Midbrain (tissue), 1 donor: ENCODE measurements around the gene SNRPA.
"Not testable (repeated sequence)": the region's sequence is repeated elsewhere in the genome, so short reads cannot be mapped to it uniquely, and the experiment has no call there.

Experiments
- DNase-seq: peaks from one replicate; lab custom pipeline; 2025; lab: John Stamatoyannopoulos, UW

Gene SNRPA

DNA sequence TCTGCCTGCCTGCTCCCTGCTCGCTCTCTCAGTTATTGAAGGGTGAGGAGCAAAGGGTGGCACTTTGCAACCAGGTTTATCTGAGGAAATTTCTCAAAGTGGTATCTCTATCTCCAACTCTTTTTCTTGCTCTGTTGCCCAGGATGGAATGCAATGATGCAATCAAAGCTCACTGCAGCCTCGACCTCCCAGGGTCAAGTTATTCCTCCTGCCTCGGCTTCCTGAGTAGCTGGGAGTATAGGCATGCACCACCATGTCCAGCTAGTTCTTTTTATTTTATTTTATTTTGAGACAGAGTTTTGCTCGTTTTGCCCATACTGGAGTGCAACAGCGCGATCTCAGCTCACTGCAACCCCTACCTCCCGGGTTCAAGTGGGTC, 5.6 kb upstream of the SNRPA start:
- no peak for DNase-seq

DNA sequence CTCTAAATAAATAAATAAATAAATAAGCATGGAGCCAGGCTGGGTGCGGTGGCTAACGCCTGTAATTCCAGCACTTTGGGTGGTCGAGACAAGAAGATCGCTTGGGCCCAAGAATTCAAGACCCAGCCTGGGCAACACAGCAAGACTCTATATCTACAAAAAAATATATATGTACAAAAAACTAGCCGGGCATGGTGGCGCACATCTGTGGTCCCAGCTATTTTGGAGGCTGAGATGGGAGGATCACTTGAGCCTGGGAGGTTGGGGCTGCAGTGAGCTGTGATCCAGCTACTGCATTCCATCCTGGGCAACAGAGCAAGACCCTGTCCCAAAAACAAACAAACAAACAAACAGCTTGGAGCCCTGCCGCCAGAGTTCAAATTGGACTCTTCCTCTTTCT, 3.5 kb upstream of the SNRPA start:
- DNase-seq: no peak

DNA sequence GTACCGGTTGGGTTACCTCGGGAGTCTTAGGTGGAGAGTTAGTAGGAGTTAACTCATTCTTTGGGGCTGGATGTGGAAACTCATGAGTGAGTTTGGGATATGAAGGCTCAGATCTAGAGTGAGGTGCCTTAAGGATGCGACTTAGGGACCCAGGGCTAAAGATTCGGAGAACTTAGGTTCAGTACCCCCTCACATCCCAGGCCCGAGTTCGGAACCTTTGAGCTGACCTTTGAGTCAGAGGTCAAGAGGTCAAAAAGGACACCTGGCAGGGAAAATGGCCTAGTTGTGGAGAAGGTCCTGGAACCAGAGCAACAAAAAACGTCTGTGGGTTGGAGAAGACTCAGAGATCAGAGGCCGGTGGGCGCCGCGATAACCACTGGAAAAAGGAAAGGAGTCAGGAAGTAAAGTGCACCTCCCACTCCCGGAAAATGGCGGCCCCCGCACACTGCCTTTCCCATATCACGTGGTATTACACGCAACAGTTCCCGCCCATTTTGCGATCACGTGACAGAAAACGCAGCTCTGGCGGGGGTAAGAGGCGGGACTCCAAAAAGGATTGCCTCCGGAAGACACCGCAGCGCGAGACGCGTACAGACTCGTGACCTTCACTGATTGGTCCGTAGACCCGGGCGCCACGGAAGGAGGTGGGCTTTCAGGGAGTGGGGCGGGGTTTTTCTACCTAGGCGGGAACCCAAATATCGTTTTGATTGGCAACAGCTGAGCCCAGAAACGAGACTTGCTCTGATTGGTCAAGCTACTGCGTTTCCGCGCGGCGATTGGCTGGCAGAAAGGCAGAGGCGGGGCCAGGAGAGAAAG, 737 bp upstream of the SNRPA start, which contains the start of gene ACTMAP:
TSS of gene ACTMAP (minus strand) at position 420 of the 816 bp plus-strand sequence. CDS start 674 bp downstream, outside the sequence.
- DNase-seq: peak; percentile 100

DNA sequence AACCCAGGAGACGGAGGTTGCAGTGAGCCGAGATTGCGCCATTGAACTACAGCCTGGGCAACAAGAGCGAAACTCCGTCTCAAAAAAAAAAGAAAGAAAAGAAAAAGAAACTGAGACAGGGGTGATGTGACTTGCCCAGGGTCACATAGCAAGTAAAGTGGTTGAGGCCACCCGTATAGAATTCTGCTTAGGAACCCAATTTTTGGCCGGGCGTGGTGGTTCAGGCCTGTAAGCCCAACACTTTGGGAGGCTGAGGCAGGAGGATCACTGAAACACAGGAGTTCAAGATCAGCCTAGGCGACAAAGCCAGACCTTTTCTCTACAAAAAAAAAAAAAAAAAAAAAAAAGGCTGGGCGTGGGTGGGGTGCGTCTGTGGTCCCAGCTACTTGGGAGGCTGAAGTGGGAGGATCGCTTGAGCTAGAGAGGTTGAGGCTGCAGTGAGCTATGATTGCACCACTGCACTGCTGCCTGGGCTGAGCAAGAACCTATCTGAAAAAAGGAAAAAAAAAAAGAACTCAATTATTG, 1.3 kb downstream of the SNRPA start:
- DNase-seq: no peak

DNA sequence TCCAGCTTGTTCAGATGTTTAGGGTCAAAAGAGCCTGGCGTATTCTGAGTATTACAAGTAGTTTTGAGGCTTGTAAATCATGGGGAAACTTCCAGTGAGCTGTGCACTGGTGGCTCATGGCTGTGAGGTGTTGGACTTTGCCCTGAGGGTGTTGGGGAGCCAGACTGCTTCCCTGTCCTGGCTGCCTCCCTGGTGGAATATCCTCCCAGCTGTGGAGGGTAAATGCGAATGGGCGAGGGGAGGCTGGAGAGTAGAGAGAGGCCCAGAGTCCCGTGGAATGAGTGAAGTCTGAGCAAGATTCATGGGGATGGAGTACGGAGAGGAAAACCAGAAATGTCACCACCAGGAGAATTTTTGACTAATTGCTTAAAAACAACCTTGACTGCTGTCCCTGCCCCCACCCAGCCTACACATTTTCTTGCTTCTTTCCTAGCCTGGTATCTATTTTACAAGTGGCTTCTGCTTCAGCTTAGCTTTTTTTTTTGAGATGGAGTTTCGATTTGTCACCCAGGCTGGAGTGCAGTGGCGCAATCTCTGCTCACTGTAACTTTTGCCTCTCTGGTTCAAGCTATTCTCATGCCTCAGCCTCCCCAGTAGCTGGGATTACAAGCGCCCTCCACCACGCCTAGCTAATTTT, 3.7 kb downstream of the SNRPA start:
- no peak for DNase-seq

DNA sequence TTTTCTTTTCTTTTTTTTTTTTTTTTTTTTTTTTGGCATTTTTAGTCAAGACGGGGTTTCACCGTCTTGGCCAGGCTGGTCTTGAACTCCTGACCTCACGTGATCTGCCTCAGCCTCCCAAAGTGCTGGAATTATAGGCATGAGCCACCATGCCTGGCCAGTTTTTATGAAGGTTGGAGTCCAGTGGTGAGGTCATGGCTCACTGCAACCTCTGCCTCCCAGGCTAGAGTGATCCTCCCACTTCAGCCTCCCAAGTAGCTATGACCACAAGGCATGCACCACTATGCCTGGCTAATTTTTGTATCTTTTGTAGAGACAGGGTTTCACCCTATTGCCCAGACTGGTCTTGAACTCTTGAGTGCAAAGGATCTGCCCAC, 4.2 kb downstream of the SNRPA start:
- DNase-seq: no peak

DNA sequence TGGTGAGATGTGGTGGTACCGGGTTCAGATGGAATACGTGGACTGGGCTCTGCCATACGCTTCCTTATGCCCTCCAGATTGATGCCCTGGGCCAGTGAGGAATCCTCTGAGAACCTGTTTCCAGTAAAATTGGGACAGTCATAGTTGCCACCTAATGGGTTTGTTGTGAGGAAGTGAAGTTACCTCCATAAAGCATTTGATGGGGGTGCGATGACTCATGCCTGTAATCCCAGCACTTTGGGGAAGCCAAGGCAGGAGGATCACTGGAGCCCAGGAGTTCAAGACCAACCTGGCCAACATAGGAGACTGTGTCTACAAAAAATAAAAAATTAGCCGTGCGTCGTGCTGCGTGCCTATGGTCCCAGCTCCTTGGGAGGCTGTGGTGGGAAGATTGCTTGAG, 4.8 kb downstream of the SNRPA start:
- no peak for DNase-seq

DNA sequence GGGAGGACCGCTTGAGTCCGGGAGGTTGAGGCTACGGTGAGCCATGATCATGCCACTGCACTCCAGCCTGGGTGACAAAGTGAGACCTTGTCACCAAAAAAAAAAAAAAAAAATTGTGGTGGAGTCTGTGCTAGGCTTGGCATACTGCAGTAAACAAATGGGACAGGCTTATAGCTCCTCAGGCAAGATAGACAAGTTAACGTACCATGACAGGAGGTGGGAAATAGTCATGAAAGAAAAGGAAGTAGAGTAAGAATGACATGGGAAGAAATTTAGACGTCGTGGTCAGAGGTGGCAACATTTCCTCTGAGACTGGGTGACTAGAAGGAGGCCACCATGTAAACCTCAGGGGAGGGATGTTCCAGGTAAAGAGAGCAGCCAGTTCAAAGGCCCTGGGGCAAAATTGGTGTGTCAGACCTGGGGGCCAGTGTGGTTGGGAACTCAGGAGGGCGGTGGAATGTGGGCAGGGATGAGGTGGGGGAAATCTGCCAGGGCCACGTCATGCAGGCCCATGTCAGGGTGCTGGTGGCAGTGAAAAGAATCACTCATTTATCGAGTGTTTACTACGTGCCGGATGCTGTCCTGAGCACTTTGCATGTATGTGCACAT, 5.6 kb downstream of the SNRPA start:
- no peak for DNase-seq

DNA sequence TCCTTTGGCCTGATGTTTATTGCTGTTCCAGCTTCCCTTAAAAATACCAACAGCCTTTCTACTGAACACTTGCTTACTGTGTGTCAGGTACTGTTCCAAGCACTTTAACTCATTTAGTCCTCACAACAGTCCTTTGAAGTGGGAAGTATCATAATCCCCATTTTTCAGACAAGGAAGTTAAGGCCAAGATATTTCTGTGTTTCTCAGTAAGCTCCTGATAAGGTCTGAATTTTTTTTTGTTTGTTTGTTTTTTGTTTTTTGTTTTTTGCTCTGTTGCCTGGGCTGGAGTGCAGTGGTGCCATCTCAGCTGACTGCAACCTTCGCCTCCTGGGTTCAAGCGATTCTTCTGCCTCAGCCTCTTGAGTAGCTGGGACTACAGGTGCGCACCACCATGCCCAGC, 7.5 kb downstream of the SNRPA start:
- DNase-seq: no peak

DNA sequence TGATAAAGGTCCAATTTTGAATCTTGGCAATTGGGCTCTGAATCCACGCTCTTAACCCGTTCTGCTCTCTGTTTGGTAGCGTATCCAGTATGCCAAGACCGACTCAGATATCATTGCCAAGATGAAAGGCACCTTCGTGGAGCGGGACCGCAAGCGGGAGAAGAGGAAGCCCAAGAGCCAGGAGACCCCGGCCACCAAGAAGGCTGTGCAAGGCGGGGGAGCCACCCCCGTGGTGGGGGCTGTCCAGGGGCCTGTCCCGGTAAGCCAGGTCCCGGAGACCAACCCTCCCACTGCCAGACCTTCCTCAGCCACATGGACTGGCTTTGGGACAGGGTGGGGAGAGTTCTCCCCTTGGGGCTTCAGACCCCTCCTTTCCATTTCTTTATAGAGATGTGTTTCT, 8.3 kb downstream of the SNRPA start:
- DNase-seq: no peak

DNA sequence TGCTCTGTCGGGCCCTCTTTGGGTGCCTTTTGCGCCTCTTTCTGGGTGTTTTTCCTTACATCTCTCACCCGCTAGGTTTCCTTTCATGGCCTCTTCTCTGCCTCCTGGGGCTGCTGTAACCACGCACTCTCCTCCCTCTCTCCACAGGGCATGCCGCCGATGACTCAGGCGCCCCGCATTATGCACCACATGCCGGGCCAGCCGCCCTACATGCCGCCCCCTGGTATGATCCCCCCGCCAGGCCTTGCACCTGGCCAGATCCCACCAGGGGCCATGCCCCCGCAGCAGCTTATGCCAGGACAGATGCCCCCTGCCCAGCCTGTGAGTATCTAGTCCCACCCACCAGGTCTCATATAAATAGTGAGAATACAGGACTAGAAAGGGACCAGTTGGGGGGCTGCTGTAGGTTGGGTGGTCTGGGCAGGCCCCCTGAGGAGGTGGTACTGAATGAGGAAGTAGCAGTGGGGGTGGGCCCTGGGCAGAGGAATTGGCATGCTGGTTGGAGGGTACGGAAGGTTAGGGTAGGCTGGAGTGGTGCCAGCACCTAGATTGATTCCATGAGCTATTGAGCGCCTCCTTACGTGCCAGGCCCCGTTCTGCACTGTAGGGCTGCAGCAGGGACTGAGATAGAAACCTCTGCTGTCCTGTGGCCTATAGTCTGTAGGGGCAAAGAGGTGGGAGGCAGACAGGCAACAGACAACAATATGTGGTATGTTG, 11.9 kb downstream of the SNRPA start:
- DNase-seq: no peak

DNA sequence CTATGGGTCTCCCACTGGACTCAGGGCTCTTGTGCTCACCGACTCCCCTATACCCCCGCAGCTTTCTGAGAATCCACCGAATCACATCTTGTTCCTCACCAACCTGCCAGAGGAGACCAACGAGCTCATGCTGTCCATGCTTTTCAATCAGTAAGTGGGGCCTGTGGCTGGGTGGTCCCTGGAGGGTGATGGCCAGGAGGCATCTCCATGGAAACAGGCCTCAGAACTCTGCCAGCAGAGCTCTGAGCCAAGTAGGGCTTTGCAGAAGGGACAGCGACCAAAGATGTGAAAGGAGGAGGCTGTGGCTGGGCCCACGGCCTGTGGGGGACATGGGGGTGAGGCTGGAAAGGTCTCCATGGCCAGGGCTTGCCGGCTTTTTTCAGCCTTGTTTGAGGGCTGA, 12.5 kb downstream of the SNRPA start:
- DNase-seq: no peak

DNA sequence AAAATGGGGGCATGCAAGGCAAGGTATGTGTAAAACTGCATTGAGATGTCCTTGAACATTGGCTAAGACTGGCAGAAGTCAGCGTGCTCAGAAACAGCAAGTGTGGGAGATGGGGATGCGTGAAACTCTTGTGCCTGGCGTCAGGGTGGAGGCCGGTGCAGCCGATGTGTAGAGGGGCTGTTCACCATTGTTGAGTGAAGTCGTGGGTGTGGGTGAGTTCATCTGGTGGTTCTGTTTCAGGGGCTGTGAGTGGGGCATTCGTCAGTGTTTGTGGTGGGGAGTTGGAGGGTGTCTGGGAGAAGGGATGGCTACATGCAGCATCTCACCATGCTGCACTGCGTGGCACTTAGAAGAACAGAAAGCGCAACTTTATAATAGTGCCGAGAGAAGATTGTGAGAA, 13.0 kb downstream of the SNRPA start:
- no peak for DNase-seq

DNA sequence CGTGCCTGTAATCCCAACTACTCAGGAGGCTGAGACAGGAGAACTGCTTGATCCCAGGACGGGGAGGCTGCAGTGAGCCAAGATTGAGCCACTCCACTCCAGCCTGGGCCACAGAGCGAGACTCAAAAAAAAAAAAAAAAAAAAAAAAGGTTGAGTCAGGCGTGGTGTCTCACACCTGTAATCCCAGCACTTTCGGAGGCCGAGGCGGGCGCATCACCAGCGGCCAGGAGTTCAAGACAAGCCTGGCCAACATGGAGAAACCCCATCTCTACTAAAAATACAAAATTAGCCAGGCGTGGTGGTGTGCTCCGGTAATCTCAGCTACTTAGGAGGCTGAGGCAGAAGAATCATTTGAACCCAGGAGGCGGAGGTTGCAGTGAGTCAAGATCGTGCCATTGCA, 15.4 kb downstream of the SNRPA start:
- not testable (repeated sequence) for DNase-seq

DNA sequence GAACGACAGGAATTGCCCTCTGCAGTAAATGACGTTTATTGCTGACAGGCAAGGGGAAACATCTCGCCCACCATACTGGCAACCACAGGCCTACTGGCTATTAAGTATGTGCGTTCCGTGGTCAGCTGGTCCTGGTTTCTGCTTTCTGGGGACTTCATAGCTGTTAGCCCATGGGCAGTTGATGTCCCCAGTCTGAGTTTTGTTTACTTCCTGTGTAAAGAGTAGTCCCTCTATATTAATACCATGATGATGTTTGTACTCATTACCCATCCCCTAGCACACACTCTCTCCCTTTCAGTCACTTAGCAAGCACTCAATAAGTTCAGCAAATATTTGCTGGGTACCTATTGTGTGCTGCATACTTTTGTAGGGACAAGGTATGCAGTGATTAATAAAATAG, 17.9 kb downstream of the SNRPA start:
- DNase-seq: no peak

DNA sequence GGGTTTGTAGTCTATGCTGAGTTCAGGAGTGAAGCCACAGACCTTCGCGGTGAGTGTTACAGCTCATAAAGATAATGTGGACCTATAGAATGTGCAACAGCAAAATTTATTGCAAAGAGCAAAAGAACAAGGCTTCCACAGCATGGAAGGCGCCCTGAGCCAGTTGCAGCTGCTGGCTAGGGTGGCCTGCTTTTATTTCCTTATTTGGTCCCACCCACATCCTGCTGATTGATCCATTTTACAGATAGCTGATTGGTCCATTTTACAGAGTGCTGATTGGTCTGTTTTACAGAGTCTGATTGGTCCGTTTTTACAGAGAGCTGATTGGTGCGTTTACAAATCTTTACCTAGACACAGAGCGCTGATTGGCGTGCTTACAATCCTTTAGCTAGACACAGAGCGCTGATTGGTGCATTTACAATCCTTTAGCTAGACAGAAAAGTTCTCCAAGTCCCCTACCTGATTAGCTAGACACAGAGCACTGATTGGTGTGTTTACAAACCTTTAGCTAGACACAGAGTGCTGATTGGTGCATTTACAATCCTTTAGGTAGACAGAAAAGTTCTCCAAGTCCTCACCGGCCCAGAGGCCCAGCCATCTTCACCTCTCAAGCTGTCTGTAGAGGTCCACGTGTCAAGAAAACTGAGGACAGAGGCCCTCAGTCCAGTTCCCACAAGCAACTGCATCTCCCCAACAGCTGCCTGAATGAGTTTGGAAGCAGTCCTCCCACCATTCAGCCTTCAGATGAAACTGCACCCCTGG, 20.3 kb downstream of the SNRPA start:
- not testable (repeated sequence) for DNase-seq

DNA sequence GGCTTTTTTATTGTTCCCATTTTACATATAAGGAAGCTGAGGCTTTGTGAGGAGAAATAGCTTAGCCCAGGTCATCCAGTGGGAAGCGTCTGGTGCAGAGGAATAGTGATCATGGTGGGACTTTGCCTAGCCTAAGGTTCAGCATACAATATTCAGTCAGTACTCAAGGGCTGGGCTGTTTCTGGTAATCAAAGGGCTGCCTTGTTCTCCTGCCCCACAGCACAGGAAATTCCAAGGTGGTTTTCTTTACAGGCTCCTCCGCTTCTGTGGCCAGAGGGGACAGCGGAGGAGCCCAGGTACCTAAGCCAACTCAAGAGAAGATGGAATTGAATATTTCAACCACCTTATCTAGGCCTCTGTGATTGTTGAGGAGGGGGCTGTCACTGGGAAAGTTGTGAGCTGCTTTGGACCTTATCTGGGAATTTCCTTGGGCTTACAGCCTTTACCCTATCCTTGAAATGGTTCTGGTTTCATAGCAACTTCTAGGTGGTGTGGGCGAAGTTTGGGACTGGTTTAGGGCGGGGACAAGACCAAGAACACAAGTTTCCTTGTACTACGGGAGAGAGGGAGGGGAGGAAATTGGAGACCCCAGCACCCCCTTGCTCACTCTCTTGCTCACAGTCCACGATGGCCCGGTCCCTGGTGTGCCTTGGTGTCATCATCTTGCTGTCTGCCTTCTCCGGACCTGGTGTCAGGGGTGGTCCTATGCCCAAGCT, 24.1 kb downstream of the SNRPA start, which contains the start of gene MIA:
TSS of gene MIA (plus strand) at position 606 of the 716 bp plus-strand sequence. CDS start at position 628, 22 bp downstream.
- no peak for DNase-seq

DNA sequence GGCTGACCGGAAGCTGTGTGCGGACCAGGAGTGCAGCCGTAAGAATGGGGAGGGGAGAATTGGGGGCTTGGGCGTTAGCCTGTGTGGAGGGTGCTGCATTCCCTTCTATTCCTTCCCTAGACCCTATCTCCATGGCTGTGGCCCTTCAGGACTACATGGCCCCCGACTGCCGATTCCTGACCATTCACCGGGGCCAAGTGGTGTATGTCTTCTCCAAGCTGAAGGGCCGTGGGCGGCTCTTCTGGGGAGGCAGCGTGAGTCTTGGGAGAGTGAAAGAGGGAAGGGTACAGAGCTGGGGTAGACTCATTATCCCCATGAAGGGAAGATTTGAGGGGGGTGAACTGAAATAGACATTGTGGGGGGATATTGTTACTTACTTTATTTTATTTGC, 24.6 kb downstream of the SNRPA start:
- DNase-seq: no peak

DNA sequence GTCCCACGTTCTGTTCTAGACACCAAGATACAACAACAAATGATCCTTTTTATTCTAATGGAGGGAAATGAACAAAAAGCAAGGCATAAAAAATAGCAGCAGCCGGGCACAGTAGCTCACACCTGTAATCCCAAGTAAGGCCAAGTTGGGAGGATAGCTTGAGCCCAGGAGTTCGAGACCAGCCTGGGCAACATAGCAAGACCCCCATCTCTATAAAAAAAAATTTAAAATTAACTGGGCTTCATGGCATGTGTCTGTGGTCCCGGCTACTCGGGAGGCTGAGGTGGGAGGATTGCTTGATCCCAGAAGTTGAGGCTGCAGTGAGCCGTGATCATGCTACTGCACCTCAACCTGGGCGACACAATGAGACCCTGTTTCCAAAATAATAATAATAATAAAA, 25.4 kb downstream of the SNRPA start:
- no peak for DNase-seq

DNA sequence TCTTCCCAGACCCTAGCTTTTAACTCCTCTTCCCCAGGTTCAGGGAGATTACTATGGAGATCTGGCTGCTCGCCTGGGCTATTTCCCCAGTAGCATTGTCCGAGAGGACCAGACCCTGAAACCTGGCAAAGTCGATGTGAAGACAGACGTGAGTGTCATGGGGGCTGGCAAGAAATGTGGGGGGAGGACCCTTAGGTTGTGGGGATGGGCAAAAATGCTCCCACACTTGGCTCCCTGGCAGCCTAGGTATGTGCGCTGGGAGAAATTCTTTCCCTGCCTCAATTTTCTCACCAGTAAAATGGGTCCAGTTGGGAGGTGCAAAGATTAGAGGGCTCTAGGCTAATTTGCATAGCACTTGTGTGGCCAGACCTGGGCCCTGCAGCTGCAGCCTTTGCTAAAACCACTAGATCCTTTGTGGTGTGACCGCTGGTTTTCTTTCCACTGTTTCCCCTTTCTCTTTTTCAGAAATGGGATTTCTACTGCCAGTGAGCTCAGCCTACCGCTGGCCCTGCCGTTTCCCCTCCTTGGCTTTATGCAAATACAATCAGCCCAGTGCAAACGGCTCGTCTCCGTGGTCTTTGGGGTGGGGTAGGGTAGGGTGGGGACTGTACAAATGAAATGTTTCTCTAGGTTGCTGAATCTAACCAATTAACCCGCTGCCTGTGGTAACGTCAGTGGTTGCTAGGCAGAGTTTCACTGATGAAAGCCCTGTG, 26.1 kb downstream of the SNRPA start:
- peak; percentile 93 for DNase-seq
